Vagina (tissue), 2 donors: ENCODE results near the gene NPAS2. TPM values are rescaled to one million over a fixed set of nuclear protein-coding genes. Genes with fewer than 3 reads are reported as not detected.

ENCODE experiments used
- DNase-seq, 2 donors: peaks; one replicate each; pipeline ENCODE4 v3.0.0-alpha.2; 2017; ENCODE audit errors: extremely low spot score in 2 of 2
- H3K27ac ChIP-seq: fragments of 200-600 bp; sonication (generic); one replicate; pipeline ENCODE4 v1.5.1; 2019
- H3K27me3 ChIP-seq: fragments of 200-600 bp; sonication (generic); one replicate; pipeline ENCODE4 v1.5.1; 2019
- H3K36me3 ChIP-seq, 2 donors: fragments of 200-600 bp; sonication (generic); one replicate each; pipeline ENCODE4 v1.5.1; 2017 to 2019
- H3K4me1 ChIP-seq: fragments of 200-600 bp; sonication (generic); one replicate; pipeline ENCODE4 v1.5.1; 2019
- H3K4me3 ChIP-seq, 2 donors: fragments of 200-600 bp; sonication (generic); 1 replicate in 1 of 2; 2 replicates in 1 of 2; pipeline ENCODE4 v1.5.1; 2016 to 2019
- H3K9me3 ChIP-seq: fragments of 200-600 bp; sonication (generic); one replicate; pipeline ENCODE4 v1.5.1; 2019
- POLR2A ChIP-seq, 2 donors: fragments of 450-650 bp; IDR thresholded peaks; one replicate each; pipeline ENCODE4 v1.6.1; 2017; ENCODE audit warnings: antibody characterized with exemption in 2 of 2, mild to moderate bottlenecking in 2 of 2, moderate library complexity in 2 of 2
- POLR2AphosphoS5 ChIP-seq, 2 donors: sonication (generic); formaldehyde crosslinking; IDR thresholded peaks; one replicate each; pipeline ENCODE4 v1.9.0; 2017; ENCODE audit warnings: antibody characterized with exemption in 2 of 2, mild to moderate bottlenecking in 2 of 2, low read depth in 1 of 2; ENCODE audit not compliant: insufficient read depth in 1 of 2
- intact Hi-C: fragments of 100-400 bp; cut with DNase I; formaldehyde crosslinking; loops from one replicate; pipeline ENCODE4 v1.15.1; 2023
- total RNA-seq: library from RNA; depleted of rRNA; stranded (reverse); fragments of >200 nt; gene quantifications from one replicate; pipeline ENCODE4 v1.2.3, GENCODE V29; 2016
- TF ChIP-seq, protein P1 (sequence below), 3 experiments: fragments of 450-650 bp in 2 of 3; fragments of 200-600 bp in 1 of 3; sonication (generic) in 1 of 3; IDR thresholded peaks; one replicate each; pipeline ENCODE4 v1.5.1; 2017 to 2019; ENCODE audit warnings: antibody characterized with exemption in 3 of 3, mild to moderate bottlenecking in 2 of 3, moderate library complexity in 2 of 3

Gene NPAS2
- total RNA-seq, 1 donor from 2014 or later: 37.6 TPM

DNA sequence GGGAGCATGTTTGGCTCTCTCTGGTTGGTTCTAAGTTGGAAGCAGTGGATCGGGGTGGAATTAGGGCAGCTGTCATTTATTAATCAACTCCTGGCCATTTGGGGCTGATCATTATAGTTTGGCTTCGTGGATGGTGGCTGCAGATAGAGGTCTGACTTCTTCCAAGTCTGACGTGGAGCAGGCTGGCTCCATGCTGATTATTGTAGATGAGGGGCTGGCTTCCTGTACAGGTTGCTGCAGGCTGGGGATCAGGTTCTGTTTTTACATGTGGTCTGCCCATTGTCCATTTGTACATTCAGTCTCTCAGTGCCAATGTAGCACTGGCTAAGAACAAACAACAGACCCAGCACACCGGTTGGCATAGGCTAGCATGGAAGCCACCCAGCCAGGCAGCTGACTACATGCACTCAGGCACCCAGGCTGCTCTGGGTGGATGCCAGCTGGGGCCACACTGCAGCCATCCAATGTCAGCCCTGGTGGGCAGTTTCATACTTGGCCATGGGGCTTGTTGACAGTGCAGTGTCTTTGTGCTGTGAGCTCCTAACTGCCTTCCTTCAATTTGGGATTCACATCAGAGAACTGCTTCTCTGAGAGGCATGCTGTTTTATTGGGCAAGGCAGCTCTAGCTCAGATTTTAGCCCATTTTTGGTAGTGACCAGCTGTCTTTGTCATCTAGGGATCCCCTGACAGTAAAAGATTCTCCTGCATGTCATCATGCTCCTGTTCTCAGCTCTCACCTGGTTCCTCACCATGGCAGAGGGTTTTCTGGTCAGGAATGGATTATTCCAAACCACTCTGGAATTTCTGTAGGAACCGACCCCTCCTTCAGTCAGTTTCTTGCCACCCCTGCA lies 25.4 kb downstream of the NPAS2 start:
- H3K27me3 ChIP-seq: no peaks in the 10 kb centered on the region
- no peaks in the 10 kb centered on the region for H3K9me3 ChIP-seq
- H3K4me3 ChIP-seq: no peak overlapping the region
- TF ChIP-seq, protein P1, sequence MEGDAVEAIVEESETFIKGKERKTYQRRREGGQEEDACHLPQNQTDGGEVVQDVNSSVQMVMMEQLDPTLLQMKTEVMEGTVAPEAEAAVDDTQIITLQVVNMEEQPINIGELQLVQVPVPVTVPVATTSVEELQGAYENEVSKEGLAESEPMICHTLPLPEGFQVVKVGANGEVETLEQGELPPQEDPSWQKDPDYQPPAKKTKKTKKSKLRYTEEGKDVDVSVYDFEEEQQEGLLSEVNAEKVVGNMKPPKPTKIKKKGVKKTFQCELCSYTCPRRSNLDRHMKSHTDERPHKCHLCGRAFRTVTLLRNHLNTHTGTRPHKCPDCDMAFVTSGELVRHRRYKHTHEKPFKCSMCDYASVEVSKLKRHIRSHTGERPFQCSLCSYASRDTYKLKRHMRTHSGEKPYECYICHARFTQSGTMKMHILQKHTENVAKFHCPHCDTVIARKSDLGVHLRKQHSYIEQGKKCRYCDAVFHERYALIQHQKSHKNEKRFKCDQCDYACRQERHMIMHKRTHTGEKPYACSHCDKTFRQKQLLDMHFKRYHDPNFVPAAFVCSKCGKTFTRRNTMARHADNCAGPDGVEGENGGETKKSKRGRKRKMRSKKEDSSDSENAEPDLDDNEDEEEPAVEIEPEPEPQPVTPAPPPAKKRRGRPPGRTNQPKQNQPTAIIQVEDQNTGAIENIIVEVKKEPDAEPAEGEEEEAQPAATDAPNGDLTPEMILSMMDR (IDR thresholded peaks at IDR 0.05): no peak
- TF ChIP-seq POLR2A (IDR thresholded peaks at IDR 0.05) (no peak), POLR2AphosphoS5 (IDR thresholded peaks at IDR 0.05; ENCODE audit: insufficient read depth in 1 of 2, low read depth in 1 of 2) (no peak)
- no peaks in the 10 kb centered on the region for H3K4me1 ChIP-seq
- DNase-seq: no peak
- no peak overlapping the region for H3K27ac ChIP-seq
- intact Hi-C loops: no loop called here
- H3K36me3 ChIP-seq: no peaks in the 10 kb centered on the region

GRCh38 chr2:100846716-100847115 lies 26.8 kb downstream of the NPAS2 start:
- no peak overlapping the region for H3K27ac ChIP-seq
- H3K27me3 ChIP-seq: no peaks in the 10 kb centered on the region
- DNase-seq: no peak
- TF ChIP-seq POLR2A (IDR thresholded peaks at IDR 0.05) (no peak), POLR2AphosphoS5 (IDR thresholded peaks at IDR 0.05; ENCODE audit: insufficient read depth in 1 of 2, low read depth in 1 of 2) (no peak)
- TF ChIP-seq, protein P1 (IDR thresholded peaks at IDR 0.05): no peak
- no peak overlapping the region for H3K4me3 ChIP-seq
- no peaks in the 10 kb centered on the region for H3K4me1 ChIP-seq
- intact Hi-C loops: no loop called here
- no peaks in the 10 kb centered on the region for H3K9me3 ChIP-seq
- H3K36me3 ChIP-seq: no peaks in the 10 kb centered on the region

DNA sequence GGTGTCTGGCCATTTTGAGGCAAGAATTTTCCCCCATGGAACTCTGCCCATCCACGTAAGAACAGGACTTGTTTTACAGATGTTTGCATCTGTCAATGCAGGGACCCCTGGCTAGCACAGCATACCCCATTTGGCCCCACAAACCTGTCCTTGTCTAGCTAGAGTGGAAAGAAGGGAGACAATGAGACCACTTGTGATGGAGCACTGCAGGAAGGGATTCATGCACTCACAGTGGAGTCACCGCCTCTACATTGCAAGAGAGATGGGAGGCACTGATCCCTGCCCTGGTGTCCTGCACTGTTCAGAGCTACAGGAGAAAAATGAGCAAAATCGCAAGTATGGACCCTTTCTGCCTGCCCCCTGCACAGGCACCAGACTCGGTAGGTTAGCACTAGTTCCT lies 32.5 kb downstream of the NPAS2 start:
- Histone ChIP-seq H3K27ac (no peak overlapping the region), H3K4me3 (no peak overlapping the region), H3K4me1 (peaks cover 2% of the 10 kb centered on the region), H3K36me3 (no peaks in the 10 kb centered on the region), H3K9me3 (no peaks in the 10 kb centered on the region), H3K27me3 (no peaks in the 10 kb centered on the region)
- intact Hi-C loops: no loop called here
- TF ChIP-seq POLR2AphosphoS5 (IDR thresholded peaks at IDR 0.05; ENCODE audit: insufficient read depth in 1 of 2, low read depth in 1 of 2) (no peak), POLR2A (IDR thresholded peaks at IDR 0.05) (no peak)
- TF ChIP-seq, protein P1 (IDR thresholded peaks at IDR 0.05): no peak
- no peak for DNase-seq

- no peak for DNase-seq
- H3K9me3 ChIP-seq: no peaks in the 10 kb centered on the region
- no peak overlapping the region for H3K27ac ChIP-seq
- no peaks in the 10 kb centered on the region for H3K36me3 ChIP-seq
- H3K4me3 ChIP-seq: no peak overlapping the region
- TF ChIP-seq, protein P1 (IDR thresholded peaks at IDR 0.05): no peak
- TF ChIP-seq POLR2A (IDR thresholded peaks at IDR 0.05) (no peak), POLR2AphosphoS5 (IDR thresholded peaks at IDR 0.05; ENCODE audit: insufficient read depth in 1 of 2, low read depth in 1 of 2) (no peak)
- H3K4me1 ChIP-seq: peaks cover 6% of the 10 kb centered on the region
- intact Hi-C loops: no loop called here
- no peaks in the 10 kb centered on the region for H3K27me3 ChIP-seq
These were observed 33.3 kb downstream of the NPAS2 start for GRCh38 chr2:100852999-100853908.
